ENCODE results near the gene RRAD. TPM values are rescaled to one million over a fixed set of nuclear protein-coding genes. Genes with fewer than 3 reads are reported as not detected.

Gene RRAD
- polyA plus RNA-seq, 2 of the 4 experiments (the other 2 are of a cell fraction): 0.75 to 2.2 TPM

GRCh38 chr16:66890799-66891198 is 34.5 kb downstream of the RRAD start:
- ATAC-seq: no peak
- ChIA-PET POLR2A (interaction anchor here (0.7 kb wide), 1 partner anchor 10 kb away, joined by 4 read pairs; the partner anchor contains the start of gene PDP2), CTCF (interaction anchor here (0.6 to 40.8 kb wide), 5 partner anchors 8 to 70 kb away, joined by 3 to 837 read pairs (median 4); partner anchors contain the start of genes CDH16, CES3 and RRAD)
- Histone ChIP-seq H3K4me2 (no peak overlapping the region), H3K9me3 (no peaks in the 10 kb centered on the region), H3K27ac (no peak overlapping the region), H3K4me1 (peaks cover 9% of the 10 kb centered on the region; the same call in 1 of the 3 replicates), H3K4me3 (no peak overlapping the region)
- no peak for TF ChIP-seq TP53 (CRISPR knock-in tag; IDR thresholded peaks at IDR 0.05)
- TF ChIP-seq USF2 (IDR thresholded peaks at IDR 0.05): no peak
- TF ChIP-seq HMGXB4 (CRISPR knock-in tag; IDR thresholded peaks at IDR 0.05; ENCODE audit: borderline replicate concordance): no peak
- TF ChIP-seq MAFK (IDR thresholded peaks at IDR 0.05; ENCODE audit: partially characterized antibody): peak; percentile 81
- no peak for TF ChIP-seq MAX (IDR thresholded peaks at IDR 0.05)
- TF ChIP-seq EP300 (IDR thresholded peaks at IDR 0.05): no peak
- DNase-seq (ENCODE audit: low read depth in 1 of 2, low spot score in 1 of 2): no peak
- WGBS (ENCODE audit: missing lambda C conversion rate): 86% methylated on average over 2 of the region's 2 CpGs
- no peak for FAIRE-seq

- ChIA-PET CTCF (interaction anchor here (0.6 to 40.8 kb wide), 5 partner anchors 8 to 265 kb away, joined by 3 to 837 read pairs (median 3); partner anchors contain the start of genes CDH16 and RRAD), POLR2A (no interaction called here)
- Histone ChIP-seq H3K4me3 (no peak overlapping the region), H3K4me1 (peaks cover 7% of the 10 kb centered on the region; the same call in 1 of the 3 replicates), H3K9me3 (no peaks in the 10 kb centered on the region), H3K4me2 (no peak overlapping the region), H3K27ac (no peak overlapping the region)
- DNase-seq (ENCODE audit: low read depth in 1 of 2, low spot score in 1 of 2) (no peak), FAIRE-seq (no peak), ATAC-seq (no peak)
- WGBS (ENCODE audit: missing lambda C conversion rate): 64% methylated on average over 4 of the region's 4 CpGs
- TF ChIP-seq ZFP36 (IDR thresholded peaks at IDR 0.05; ENCODE audit: borderline replicate concordance, partially characterized antibody): no peak
Measured at GRCh38 chr16:66889622-66890021, 35.7 kb downstream of the RRAD start.

GRCh38 chr16:66888647-66889615 is 36.4 kb downstream of the RRAD start:
- Histone ChIP-seq H3K9me3 (no peaks in the 10 kb centered on the region), H3K4me1 (peaks cover 7% of the 10 kb centered on the region; the same call in 1 of the 3 replicates), H3K4me3 (no peak overlapping the region), H3K4me2 (no peak overlapping the region), H3K27ac (no peak overlapping the region)
- ATAC-seq: no peak
- FAIRE-seq: no peak
- WGBS (ENCODE audit: missing lambda C conversion rate): 85% methylated on average over 6 of the region's 6 CpGs
- ChIA-PET CTCF (interaction anchor here (0.7 to 40.8 kb wide), 4 partner anchors 8 to 266 kb away, joined by 3 to 837 read pairs (median 6); partner anchors contain the start of genes CDH16 and RRAD), POLR2A (no interaction called here)
- DNase-seq (ENCODE audit: low read depth in 1 of 2, low spot score in 1 of 2): no peak
- TF ChIP-seq EP300 (IDR thresholded peaks at IDR 0.05): no peak
- TF ChIP-seq TP53 (CRISPR knock-in tag; IDR thresholded peaks at IDR 0.05): no peak
- no peak for TF ChIP-seq HEYL (CRISPR knock-in tag; IDR thresholded peaks at IDR 0.05)
- no peak for TF ChIP-seq NFE2L2 (conservative IDR thresholded peaks at IDR 0.05; ENCODE audit: low read length)
- TF ChIP-seq ESRRA (IDR thresholded peaks at IDR 0.05; ENCODE audit: borderline replicate concordance, low read length): no peak
- no peak for TF ChIP-seq EHMT2 (IDR thresholded peaks at IDR 0.05; ENCODE audit: low read depth)
- TF ChIP-seq KDM1A (IDR thresholded peaks at IDR 0.05; ENCODE audit: low read depth): no peak
- TF ChIP-seq USF2 (IDR thresholded peaks at IDR 0.05): no peak
- TF ChIP-seq CEBPB (IDR thresholded peaks at IDR 0.05): no peak
